ENCODE data around the gene ARF3. TPM values are rescaled to one million over a fixed set of nuclear protein-coding genes. Genes with fewer than 3 reads are reported as not detected.

ARF3 gene
- total RNA-seq, 1 experiment from 2014 or later: 263 TPM

DNA sequence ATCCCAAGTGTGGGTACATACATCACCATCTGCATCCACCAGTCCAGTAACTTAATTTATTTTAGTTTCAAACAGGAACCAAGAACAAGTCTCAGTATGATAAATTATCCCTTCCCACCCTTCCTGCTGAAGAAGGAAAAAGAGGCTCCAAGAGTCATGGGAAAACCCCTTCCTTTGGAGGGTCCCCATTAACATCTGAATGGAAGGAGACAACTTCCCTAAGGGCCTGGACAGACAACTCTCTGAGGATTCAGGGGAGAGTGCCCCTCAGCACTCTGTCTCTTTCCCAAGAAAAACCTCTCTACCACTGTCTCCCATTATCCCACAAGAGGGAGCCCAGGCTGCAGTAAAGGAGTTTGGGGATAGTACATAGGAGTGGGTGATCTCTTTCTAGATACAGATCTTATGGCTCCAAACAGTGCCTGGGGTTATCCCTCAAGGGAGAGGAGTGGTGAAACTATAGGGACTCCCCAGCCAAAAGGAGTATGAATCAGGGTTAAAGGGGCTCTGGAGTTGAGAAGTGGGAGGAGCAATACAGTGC is 8.1 kb upstream of the ARF3 start:
- H2AFZ ChIP-seq (ENCODE audit: low read length): no peak overlapping the region
- H3T11ph ChIP-seq (ENCODE audit: low read length): no peak overlapping the region
- H4K20me1 ChIP-seq (ENCODE audit: control insufficient read depth, insufficient read depth, insufficient read length): no peaks in the 10 kb centered on the region
- H4K5ac ChIP-seq (ENCODE audit: insufficient read length, low read depth, low read length): no peak overlapping the region
- no peaks in the 10 kb centered on the region for H3K9me3 Mint-ChIP-seq
- H3K27ac Mint-ChIP-seq: peak overlapping the region; percentile 58 to 87 (median 80); a peak in 5 of 7 replicates
- H3K79me1 ChIP-seq (ENCODE audit: insufficient read depth, low read depth, low read length, poor library complexity, severe bottlenecking): no peaks in the 10 kb centered on the region
- H3K4me1 Mint-ChIP-seq: peaks cover 47 to 48% of the 10 kb centered on the region in 2 experiments
- no peaks in the 10 kb centered on the region for H3K9me3 ChIP-seq (ENCODE audit: control insufficient read depth, low read depth, low read length)
- H2BK15ac ChIP-seq (ENCODE audit: low read depth, low read length): no peak overlapping the region
- peaks cover 11% of the 10 kb centered on the region for H3K4me1 ChIP-seq (ENCODE audit: insufficient read depth, low read length)
- no peaks in the 10 kb centered on the region for H3K36me3 Mint-ChIP-seq (ENCODE audit: insufficient read depth in 1 of 3, low read depth in 3 of 3)
- no peak overlapping the region for H2AK5ac ChIP-seq (ENCODE audit: insufficient read length, low read length)
- peak overlapping the region in 1 of 2 experiments; percentile 63; a peak in 2 of 5 replicates for H3K4me3 Mint-ChIP-seq
- H2BK5ac ChIP-seq (ENCODE audit: insufficient read length, low read length): no peak overlapping the region
- no peak overlapping the region for H3K4ac ChIP-seq (ENCODE audit: low read depth, low read length)
- peak overlapping the region; percentile 5 for H3K4me2 ChIP-seq (ENCODE audit: insufficient read depth, insufficient read length, low read length)
- DNase-seq: peak; percentile 77
- no peak overlapping the region for H2BK20ac ChIP-seq (ENCODE audit: low read depth, low read length, poor library complexity, severe bottlenecking)
- H3K9ac ChIP-seq (ENCODE audit: extremely low read depth, insufficient read length, low read length): no peak overlapping the region
- no peak overlapping the region for H3K56ac ChIP-seq (ENCODE audit: insufficient read length, low read depth, low read length)
- H3K14ac ChIP-seq (ENCODE audit: insufficient read depth, low read length): no peak overlapping the region
- H3K27me3 Mint-ChIP-seq (ENCODE audit: low read depth): peaks cover 40% of the 10 kb centered on the region
- H2BK12ac ChIP-seq (ENCODE audit: insufficient read length, low read depth, low read length): no peak overlapping the region
- H3K79me2 ChIP-seq (ENCODE audit: insufficient read depth, low read length): no peaks in the 10 kb centered on the region
- H4K91ac ChIP-seq (ENCODE audit: insufficient read length, low read depth, low read length): no peak overlapping the region
- H3K18ac ChIP-seq (ENCODE audit: insufficient read length, low read depth, low read length): no peak overlapping the region
- TF ChIP-seq, protein P1, sequence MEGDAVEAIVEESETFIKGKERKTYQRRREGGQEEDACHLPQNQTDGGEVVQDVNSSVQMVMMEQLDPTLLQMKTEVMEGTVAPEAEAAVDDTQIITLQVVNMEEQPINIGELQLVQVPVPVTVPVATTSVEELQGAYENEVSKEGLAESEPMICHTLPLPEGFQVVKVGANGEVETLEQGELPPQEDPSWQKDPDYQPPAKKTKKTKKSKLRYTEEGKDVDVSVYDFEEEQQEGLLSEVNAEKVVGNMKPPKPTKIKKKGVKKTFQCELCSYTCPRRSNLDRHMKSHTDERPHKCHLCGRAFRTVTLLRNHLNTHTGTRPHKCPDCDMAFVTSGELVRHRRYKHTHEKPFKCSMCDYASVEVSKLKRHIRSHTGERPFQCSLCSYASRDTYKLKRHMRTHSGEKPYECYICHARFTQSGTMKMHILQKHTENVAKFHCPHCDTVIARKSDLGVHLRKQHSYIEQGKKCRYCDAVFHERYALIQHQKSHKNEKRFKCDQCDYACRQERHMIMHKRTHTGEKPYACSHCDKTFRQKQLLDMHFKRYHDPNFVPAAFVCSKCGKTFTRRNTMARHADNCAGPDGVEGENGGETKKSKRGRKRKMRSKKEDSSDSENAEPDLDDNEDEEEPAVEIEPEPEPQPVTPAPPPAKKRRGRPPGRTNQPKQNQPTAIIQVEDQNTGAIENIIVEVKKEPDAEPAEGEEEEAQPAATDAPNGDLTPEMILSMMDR (conservative IDR thresholded peaks at IDR 0.05): peak; percentile 61; the same call in 2 of the 3 replicates
- H2BK120ac ChIP-seq (ENCODE audit: low read depth, low read length, poor library complexity, severe bottlenecking): no peak overlapping the region
- H3K23ac ChIP-seq (ENCODE audit: insufficient read length, low read depth, low read length): no peak overlapping the region
- H3K23me2 ChIP-seq (ENCODE audit: insufficient read length, low read depth, low read length, poor library complexity, severe bottlenecking): peaks cover 4% of the 10 kb centered on the region
- no peak overlapping the region for H3K27ac ChIP-seq (ENCODE audit: insufficient read length, low read depth, low read length)
- peaks cover 27% of the 10 kb centered on the region; the same call in 1 of the 2 replicates for H3K27me3 ChIP-seq (ENCODE audit: insufficient read depth, low read length)
- no peak overlapping the region for H4K8ac ChIP-seq (replicated peaks; ENCODE audit: insufficient read length, low read depth, low read length)
